ENCODE results near the gene BANF2.

Gene BANF2

GRCh38 chr20:17758010-17758409, 58.2 kb downstream of the BANF2 start:
- Histone ChIP-seq H3K4me1 (no peaks in the 10 kb centered on the region), H3K4me3 (ENCODE audit: low read depth, low read length) (no peak overlapping the region), H3K27me3 (peaks cover 11% of the 10 kb centered on the region), H3K36me3 (no peaks in the 10 kb centered on the region), H3K9me3 (no peaks in the 10 kb centered on the region)
- no peak for TF ChIP-seq CTCF (IDR thresholded peaks at IDR 0.05; ENCODE audit: low read depth, low read length)
- DNase-seq, result no peak

- Histone ChIP-seq H3K27me3 (peaks cover 7% of the 10 kb centered on the region), H3K36me3 (no peaks in the 10 kb centered on the region), H3K4me1 (no peaks in the 10 kb centered on the region), H3K4me3 (ENCODE audit: low read depth, low read length) (no peak overlapping the region), H3K9me3 (no peaks in the 10 kb centered on the region)
- no peak for DNase-seq
- no peak for TF ChIP-seq CTCF (IDR thresholded peaks at IDR 0.05; ENCODE audit: low read depth, low read length)
Observed at GRCh38 chr20:17758512-17758911, 58.7 kb downstream of the BANF2 start.

GRCh38 chr20:17759449-17759848, 59.7 kb downstream of the BANF2 start:
- no peak for TF ChIP-seq CTCF (IDR thresholded peaks at IDR 0.05; ENCODE audit: low read depth, low read length)
- Histone ChIP-seq H3K27me3 (peaks cover 4% of the 10 kb centered on the region; the same call in 1 of the 2 replicates), H3K4me1 (no peaks in the 10 kb centered on the region), H3K9me3 (no peaks in the 10 kb centered on the region), H3K36me3 (no peaks in the 10 kb centered on the region), H3K4me3 (ENCODE audit: low read depth, low read length) (no peak overlapping the region)
- no peak for DNase-seq

GRCh38 chr20:17761604-17762003, 61.8 kb downstream of the BANF2 start:
- Histone ChIP-seq H3K9me3 (no peaks in the 10 kb centered on the region), H3K4me3 (ENCODE audit: low read depth, low read length) (no peak overlapping the region), H3K27me3 (0 out of 2 replicates have a peak, but pooled peaks cover 2% of the 10 kb centered on the region), H3K4me1 (no peaks in the 10 kb centered on the region), H3K36me3 (no peaks in the 10 kb centered on the region)
- no peak for TF ChIP-seq CTCF (IDR thresholded peaks at IDR 0.05; ENCODE audit: low read depth, low read length)
- DNase-seq, result peak; percentile 33

GRCh38 chr20:17762243-17762872, 62.6 kb downstream of the BANF2 start:
- Histone ChIP-seq H3K4me1 (no peaks in the 10 kb centered on the region), H3K9me3 (no peaks in the 10 kb centered on the region), H3K4me3 (ENCODE audit: low read depth, low read length) (no peak overlapping the region), H3K27me3 (0 out of 2 replicates have a peak, but pooled peaks cover 2% of the 10 kb centered on the region), H3K36me3 (no peaks in the 10 kb centered on the region)
- no peak for DNase-seq
- TF ChIP-seq CTCF (IDR thresholded peaks at IDR 0.05; ENCODE audit: low read depth, low read length), result no peak

GRCh38 chr20:17762873-17763557, 63.2 kb downstream of the BANF2 start:
- H3K9me3 ChIP-seq, result no peaks in the 10 kb centered on the region
- TF ChIP-seq CTCF (IDR thresholded peaks at IDR 0.05; ENCODE audit: low read depth, low read length), result no peak

More at GRCh38 chr20:17762873-17763557, 63.2 kb downstream of the BANF2 start:
- Histone ChIP-seq H3K27me3 (0 out of 2 replicates have a peak, but pooled peaks cover 2% of the 10 kb centered on the region), H3K4me1 (no peaks in the 10 kb centered on the region), H3K36me3 (no peaks in the 10 kb centered on the region), H3K4me3 (ENCODE audit: low read depth, low read length) (no peak overlapping the region)
- no peak for DNase-seq

Data from BE2C (cell line).